Measurements from ENCODE around the gene NUP133. TPM values are rescaled to one million over a fixed set of nuclear protein-coding genes. Genes with fewer than 3 reads are reported as not detected.

NUP133 gene
- total and polyA plus RNA-seq, 2 donors (not counting 3 experiments of a cell fraction or from before 2014, with no cell fraction given), result 13.4 to 43.2 TPM

DNA sequence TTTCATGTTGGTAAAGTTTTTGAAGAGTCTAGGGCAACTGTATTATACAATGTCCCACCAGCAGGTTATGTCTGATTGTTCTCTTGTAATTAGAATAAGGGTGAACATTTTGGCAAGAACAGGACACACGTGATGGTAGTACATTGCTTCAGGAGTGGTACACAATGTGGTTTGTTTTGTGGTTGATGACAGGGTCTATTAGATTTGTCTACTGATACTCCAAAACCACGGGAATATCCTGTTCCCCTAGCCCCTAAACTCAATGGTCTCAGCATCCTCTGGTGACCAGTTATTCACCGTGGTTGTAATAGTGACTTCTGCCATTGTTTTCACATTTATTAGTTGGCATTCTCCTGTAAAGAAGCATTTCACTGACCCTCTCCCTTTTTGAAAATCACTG lies 52.1 kb downstream of the NUP133 start:
- Histone ChIP-seq H3K27ac (ENCODE audit: insufficient read depth, low read depth, low read length) (no peak overlapping the region), H3K9me1 (replicated peaks; ENCODE audit: control insufficient read depth, extremely low read depth, insufficient read depth, low read length) (no peaks in the 10 kb centered on the region), H3K4me1 (ENCODE audit: control insufficient read depth, extremely low read depth, insufficient read depth, low read length) (no peaks in the 10 kb centered on the region), H3K9me3 (replicated peaks; ENCODE audit: control insufficient read depth, insufficient read depth, low read length) (no peaks in the 10 kb centered on the region), H2AFZ (ENCODE audit: low read depth, low read length) (no peak overlapping the region), H3K4me3 (replicated peaks in 1 of 3; ENCODE audit: insufficient read depth in 1 of 3, low read depth in 1 of 3, low read length in 3 of 3) (no peak overlapping the region), H3K36me3 (ENCODE audit: control insufficient read depth in 2 of 2, extremely low read depth in 1 of 2, insufficient read depth in 2 of 2, low read length in 2 of 2) (peaks cover 5 to 13% of the 10 kb centered on the region in 2 experiments), H4K20me1 (replicated peaks; ENCODE audit: control insufficient read depth, extremely low read depth, insufficient read depth, low read length) (no peaks in the 10 kb centered on the region), H3K9ac (replicated peaks; ENCODE audit: extremely low read depth, insufficient read depth, low read length) (no peak overlapping the region), H3K4me2 (ENCODE audit: insufficient read depth, low read length) (no peak overlapping the region), H3K27me3 (ENCODE audit: control insufficient read depth in 2 of 2, insufficient read depth in 2 of 2, low read length in 2 of 2) (no peaks in the 10 kb centered on the region), H3K79me2 (ENCODE audit: control insufficient read depth, insufficient read depth, low read length) (no peaks in the 10 kb centered on the region)
- intact Hi-C loops (cut with micrococcal nuclease) (no loop called here), dilution Hi-C loops (cut with MboI; ENCODE audit: extremely low pct_ligation_motif_present, low sequenced_read_pairs) (no loop called here)
- no peak for FAIRE-seq
- no TSS peak for BruUV-seq (replicated peaks)
- ChIA-PET POLR2A (no interaction called here), CTCF (interaction anchor here (1.6 kb wide), 1 partner anchor 26 kb away, joined by 3 read pairs; no protein-coding TSS in a partner anchor)
- no peak for TF ChIP-seq MYC (IDR thresholded peaks at IDR 0.05; ENCODE audit: low read depth, low read length)
- TF ChIP-seq EZH2 (IDR thresholded peaks at IDR 0.05; ENCODE audit: borderline replicate concordance, low read depth, low read length, severe bottlenecking), result no peak
- no peak for TF ChIP-seq MAX (IDR thresholded peaks at IDR 0.05; ENCODE audit: insufficient read depth, insufficient read length)
- TF ChIP-seq POLR2A (IDR thresholded peaks at IDR 0.05; ENCODE audit: low read depth, low read length), result no peak
- no peak for TF ChIP-seq CTCF (IDR thresholded peaks at IDR 0.05; ENCODE audit: extremely low read depth in 1 of 2, insufficient read depth in 1 of 2, low read depth in 1 of 2, low read length in 2 of 2)
- TF ChIP-seq JUN (IDR thresholded peaks at IDR 0.05; ENCODE audit: borderline replicate concordance, insufficient read depth, insufficient read length, low read depth), result no peak
- TF ChIP-seq FOS (IDR thresholded peaks at IDR 0.05; ENCODE audit: borderline replicate concordance, insufficient read depth, low read length), result no peak
- no peak for TF ChIP-seq POLR2AphosphoS5 (IDR thresholded peaks at IDR 0.05; ENCODE audit: insufficient read depth, low read depth, low read length)
- no peak for TF ChIP-seq GATA2 (IDR thresholded peaks at IDR 0.05; ENCODE audit: insufficient read depth, insufficient read length, low read depth, low read length)
- DNase-seq (ENCODE audit: low read depth, low spot score), result no peak

Data from endothelial cell of umbilical vein (primary cell).